AG09319 (cell line): ENCODE data around the gene TNFSF4.
"Not testable (repeated sequence)": the region's sequence is repeated elsewhere in the genome, so short reads cannot be mapped to it uniquely, and the experiment has no call there.

ENCODE experiments used
- DNase-seq: peaks from one replicate; pipeline ENCODE4 v3.0.0-alpha.2; 2010; ENCODE audit warnings: low read depth; ENCODE audit errors: extremely low read depth
- CTCF ChIP-seq: IDR thresholded peaks from 2 replicates; pipeline ENCODE4 v1.5.1; 2011; ENCODE audit warnings: low read depth, mild to moderate bottlenecking, inconsistent platforms, low read length, moderate library complexity

The TNFSF4 gene

DNA sequence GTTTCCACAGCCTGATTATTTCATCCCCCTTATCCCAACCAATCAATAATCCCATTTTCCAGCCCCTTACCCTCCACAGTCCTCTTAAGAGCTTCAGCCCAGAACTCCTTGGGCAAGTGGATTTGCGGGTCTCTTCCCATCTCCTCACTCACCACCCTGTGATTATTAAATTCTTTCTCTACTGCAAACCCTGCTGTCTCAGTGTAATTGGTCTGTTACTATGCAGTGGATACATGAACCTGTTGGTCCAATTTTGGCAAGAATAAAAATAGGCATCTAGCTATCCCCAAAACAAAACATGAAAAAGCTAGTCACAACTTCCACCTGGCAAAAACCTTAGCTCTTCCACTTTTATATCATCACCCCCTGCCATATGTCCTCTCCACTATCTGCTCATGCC lies 36.2 kb upstream of the TNFSF4 start:
- no peak for TF ChIP-seq CTCF
- DNase-seq, result no peak

GRCh38 chr1:173241528-173242347 lies 34.6 kb upstream of the TNFSF4 start:
- DNase-seq, result no peak
- TF ChIP-seq CTCF, result no peak

GRCh38 chr1:173240609-173241008 lies 33.5 kb upstream of the TNFSF4 start:
- TF ChIP-seq CTCF, result no peak

DNA sequence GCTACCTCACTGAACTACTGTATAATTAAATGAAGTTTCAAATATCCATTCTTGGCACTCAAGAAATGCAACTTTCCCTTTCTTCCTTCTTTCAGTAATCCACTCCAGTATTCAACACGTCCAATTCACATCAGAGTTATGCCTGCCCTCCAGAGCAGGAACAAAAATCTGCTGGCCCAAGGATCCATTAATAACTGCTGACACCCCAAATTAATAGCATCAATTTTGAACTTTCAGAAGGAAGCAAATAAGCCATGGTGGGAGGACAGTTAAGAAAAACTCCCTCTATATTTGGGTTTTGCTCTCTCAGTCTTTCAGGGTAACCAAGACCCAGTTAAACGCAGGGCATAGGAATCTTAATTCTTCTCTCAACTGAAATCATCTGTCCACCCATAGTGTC lies 31.9 kb upstream of the TNFSF4 start:
- no peak for DNase-seq

More at GRCh38 chr1:173240609-173241008, 33.5 kb upstream of the TNFSF4 start:
- DNase-seq, result no peak

GRCh38 chr1:173234899-173235298 lies 27.8 kb upstream of the TNFSF4 start:
- no peak for TF ChIP-seq CTCF
- no peak for DNase-seq

More for the DNA sequence above, 31.9 kb upstream of the TNFSF4 start:
- no peak for TF ChIP-seq CTCF

GRCh38 chr1:173234434-173234833 lies 27.3 kb upstream of the TNFSF4 start:
- not testable (repeated sequence) for DNase-seq

DNA sequence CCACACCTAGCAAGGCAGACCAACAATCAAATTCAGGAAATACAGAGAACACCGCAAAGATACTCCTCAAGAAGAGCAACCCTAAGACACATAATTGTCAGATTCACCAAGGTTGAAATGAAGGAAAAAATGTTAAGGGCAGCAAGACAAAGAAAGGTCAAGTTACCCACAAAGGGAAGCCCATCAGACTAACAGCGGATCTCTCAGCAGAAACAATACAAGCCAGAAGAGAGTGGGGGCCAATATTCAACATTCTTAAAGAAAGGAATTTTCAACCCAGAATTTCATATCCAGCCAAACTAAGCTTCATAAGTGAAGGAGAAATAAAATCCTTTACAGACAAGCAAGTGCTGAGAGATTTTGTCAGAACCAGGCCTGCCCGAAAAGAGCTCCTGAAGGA lies 21.9 kb upstream of the TNFSF4 start:
- not testable (repeated sequence) for DNase-seq

GRCh38 chr1:173224949-173225348 lies 17.8 kb upstream of the TNFSF4 start:
- no peak for DNase-seq
- TF ChIP-seq CTCF, result no peak
